ENCODE data around the gene UBR2. TPM values are rescaled to one million over a fixed set of nuclear protein-coding genes. Genes with fewer than 3 reads are reported as not detected.
A peak's percentile ranks its signal among the peaks of the same experiment; 100 is the strongest.

Gene UBR2
- total and polyA plus RNA-seq, 9 of the 15 experiments (the other 6 are each of a cell fraction or from before 2014, with no cell fraction given), result 9.1 to 38.9 (median 23.4) TPM

DNA sequence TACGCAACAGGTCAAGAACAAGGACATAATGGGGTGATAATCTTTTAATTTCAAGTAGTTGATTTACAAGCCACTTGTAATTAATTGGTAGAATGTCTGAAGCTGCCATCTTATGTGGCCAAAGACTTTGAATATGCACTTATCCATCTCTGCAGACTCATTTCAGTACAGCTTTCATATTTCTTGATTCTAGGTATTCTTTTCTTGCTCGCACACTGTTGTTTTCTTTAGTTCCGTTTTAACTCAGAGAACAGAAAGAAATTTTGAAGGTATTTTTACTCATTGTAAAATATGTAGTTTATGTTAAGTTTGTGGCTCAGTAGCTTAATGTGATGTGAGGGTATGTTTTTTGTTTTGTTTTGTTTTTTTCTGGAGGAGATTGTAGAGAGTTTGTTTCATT is 73.9 kb downstream of the UBR2 start:
- Histone ChIP-seq H3K27me3 (ENCODE audit: control insufficient read depth in 2 of 2, insufficient read depth in 2 of 2, low read length in 2 of 2) (no peaks in the 10 kb centered on the region), H4K20me1 (replicated peaks; ENCODE audit: control insufficient read depth, insufficient read depth, low read length) (no peaks in the 10 kb centered on the region), H3K4me1 (replicated peaks in 1 of 2; ENCODE audit: control insufficient read depth in 2 of 2, insufficient read depth in 2 of 2, low read length in 2 of 2) (no peaks in the 10 kb centered on the region), H3K4me2 (ENCODE audit: insufficient read depth, low read length) (no peak overlapping the region), H3K4me3 (no peak overlapping the region), H3K9ac (ENCODE audit: insufficient read depth in 1 of 2, low read depth in 2 of 2, low read length in 2 of 2) (no peak overlapping the region), H3K79me2 (ENCODE audit: control insufficient read depth, insufficient read depth, low read length) (no peaks in the 10 kb centered on the region), H3K36me3 (ENCODE audit: control insufficient read depth, insufficient read depth, low read length) (peaks cover 70% of the 10 kb centered on the region; the same call in 2 of the 3 replicates), H2AFZ (ENCODE audit: low read depth, low read length) (no peak overlapping the region), H3K9me1 (ENCODE audit: control insufficient read depth, insufficient read depth, low read length) (no peaks in the 10 kb centered on the region), H3K27ac (ENCODE audit: extremely low read depth, low read depth, low read length) (no peak overlapping the region), H3K9me3 (replicated peaks; ENCODE audit: control insufficient read depth, insufficient read depth, low read depth, low read length) (no peaks in the 10 kb centered on the region)
- intact Hi-C loops (cut with micrococcal nuclease), result no loop called here
- no TSS peak for BruUV-seq (replicated peaks)
- ATAC-seq (no peak), FAIRE-seq (peak; percentile 6), DNase-seq (ENCODE audit: extremely low read depth in 1 of 4, low spot score in 3 of 4) (no peak)
- POLR2A ChIA-PET, result interaction anchor here (0.6 to 0.9 kb wide), 2 partner anchors 10 to 33 kb away, joined by 3 read pairs; no protein-coding TSS in a partner anchor
- CTCF ChIA-PET (ENCODE audit: low intra/inter-chr PET ratio), result no interaction called here
- in situ Hi-C loops (cut with MboI), result no loop called here
- TF ChIP-seq NELFE (IDR thresholded peaks at IDR 0.05; ENCODE audit: insufficient read depth, insufficient read length) (no peak), JUN (IDR thresholded peaks at IDR 0.05; ENCODE audit: borderline replicate concordance, low read depth, low read length) (no peak), JUN (CRISPR knock-in tag; IDR thresholded peaks at IDR 0.05; ENCODE audit: borderline replicate concordance) (no peak), ZNF24 (IDR thresholded peaks at IDR 0.05) (no peak), ZNF347 (CRISPR knock-in tag; IDR thresholded peaks at IDR 0.05; ENCODE audit: low read depth) (no peak), HCFC1 (IDR thresholded peaks at IDR 0.05; ENCODE audit: low read depth, low read length) (no peak), DDX20 (tag; IDR thresholded peaks at IDR 0.05; ENCODE audit: low read depth) (no peak), KAT2B (IDR thresholded peaks at IDR 0.05; ENCODE audit: low read depth, low read length) (no peak), ZNF699 (CRISPR knock-in tag; IDR thresholded peaks at IDR 0.05; ENCODE audit: insufficient replicate concordance) (no peak), GTF2E2 (tag; IDR thresholded peaks at IDR 0.05) (no peak), SMAD3 (CRISPR knock-in tag; conservative IDR thresholded peaks at IDR 0.05) (no peak), POLR3G (IDR thresholded peaks at IDR 0.05; ENCODE audit: extremely low read depth, insufficient read length, insufficient replicate concordance) (no peak), ZC3H8 (IDR thresholded peaks at IDR 0.05) (no peak), ESRRA (IDR thresholded peaks at IDR 0.05; ENCODE audit: borderline replicate concordance, low read depth) (no peak), HMG20B (CRISPR knock-in tag; IDR thresholded peaks at IDR 0.05) (no peak), SLC30A9 (CRISPR knock-in tag; IDR thresholded peaks at IDR 0.05) (no peak), ZNF224 (CRISPR knock-in tag; IDR thresholded peaks at IDR 0.05) (no peak)
- TF ChIP-seq, protein P1, sequence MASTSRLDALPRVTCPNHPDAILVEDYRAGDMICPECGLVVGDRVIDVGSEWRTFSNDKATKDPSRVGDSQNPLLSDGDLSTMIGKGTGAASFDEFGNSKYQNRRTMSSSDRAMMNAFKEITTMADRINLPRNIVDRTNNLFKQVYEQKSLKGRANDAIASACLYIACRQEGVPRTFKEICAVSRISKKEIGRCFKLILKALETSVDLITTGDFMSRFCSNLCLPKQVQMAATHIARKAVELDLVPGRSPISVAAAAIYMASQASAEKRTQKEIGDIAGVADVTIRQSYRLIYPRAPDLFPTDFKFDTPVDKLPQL (IDR thresholded peaks at IDR 0.05; ENCODE audit: extremely low read depth, insufficient read length), result no peak
- TF ChIP-seq, protein P2, sequence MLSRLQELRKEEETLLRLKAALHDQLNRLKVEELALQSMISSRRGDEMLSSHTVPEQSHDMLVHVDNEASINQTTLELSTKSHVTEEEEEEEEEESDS (CRISPR knock-in tag; IDR thresholded peaks at IDR 0.05), result no peak
- TF ChIP-seq, protein P3, sequence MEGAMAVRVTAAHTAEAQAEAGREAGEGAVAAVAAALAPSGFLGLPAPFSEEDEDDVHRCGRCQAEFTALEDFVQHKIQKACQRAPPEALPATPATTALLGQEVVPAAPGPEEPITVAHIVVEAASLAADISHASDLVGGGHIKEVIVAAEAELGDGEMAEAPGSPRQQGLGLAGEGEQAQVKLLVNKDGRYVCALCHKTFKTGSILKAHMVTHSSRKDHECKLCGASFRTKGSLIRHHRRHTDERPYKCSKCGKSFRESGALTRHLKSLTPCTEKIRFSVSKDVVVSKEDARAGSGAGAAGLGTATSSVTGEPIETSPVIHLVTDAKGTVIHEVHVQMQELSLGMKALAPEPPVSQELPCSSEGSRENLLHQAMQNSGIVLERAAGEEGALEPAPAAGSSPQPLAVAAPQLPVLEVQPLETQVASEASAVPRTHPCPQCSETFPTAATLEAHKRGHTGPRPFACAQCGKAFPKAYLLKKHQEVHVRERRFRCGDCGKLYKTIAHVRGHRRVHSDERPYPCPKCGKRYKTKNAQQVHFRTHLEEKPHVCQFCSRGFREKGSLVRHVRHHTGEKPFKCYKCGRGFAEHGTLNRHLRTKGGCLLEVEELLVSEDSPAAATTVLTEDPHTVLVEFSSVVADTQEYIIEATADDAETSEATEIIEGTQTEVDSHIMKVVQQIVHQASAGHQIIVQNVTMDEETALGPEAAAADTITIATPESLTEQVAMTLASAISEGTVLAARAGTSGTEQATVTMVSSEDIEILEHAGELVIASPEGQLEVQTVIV (CRISPR knock-in tag; IDR thresholded peaks at IDR 0.05; ENCODE audit: borderline replicate concordance), result no peak
- TF ChIP-seq, protein P4, sequence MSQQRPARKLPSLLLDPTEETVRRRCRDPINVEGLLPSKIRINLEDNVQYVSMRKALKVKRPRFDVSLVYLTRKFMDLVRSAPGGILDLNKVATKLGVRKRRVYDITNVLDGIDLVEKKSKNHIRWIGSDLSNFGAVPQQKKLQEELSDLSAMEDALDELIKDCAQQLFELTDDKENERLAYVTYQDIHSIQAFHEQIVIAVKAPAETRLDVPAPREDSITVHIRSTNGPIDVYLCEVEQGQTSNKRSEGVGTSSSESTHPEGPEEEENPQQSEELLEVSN (IDR thresholded peaks at IDR 0.05; ENCODE audit: borderline replicate concordance in 1 of 2, extremely low read depth in 1 of 2, insufficient read depth in 1 of 2, insufficient read length in 1 of 2, low read depth in 1 of 2, low read length in 1 of 2, poor library complexity in 1 of 2, severe bottlenecking in 1 of 2), result no peak
- WGBS (ENCODE audit: insufficient coverage, low coverage, missing lambda C conversion rate), result 96% methylated on average over 3 of the region's 3 CpGs
